ENCODE results near the gene SLC46A3. TPM values are rescaled to one million over a fixed set of nuclear protein-coding genes. Genes with fewer than 3 reads are reported as not detected.

Gene SLC46A3
- polyA plus RNA-seq, 2 of the 4 experiments (the other 2 are of a cell fraction), result 2.1 to 6.8 TPM

- CTCF ChIA-PET, result no interaction called here
- POLR2A ChIA-PET, result no interaction called here
- no peak for ATAC-seq
Measured at GRCh38 chr13:28650284-28650683, 68.5 kb downstream of the SLC46A3 start.

More at GRCh38 chr13:28650284-28650683, 68.5 kb downstream of the SLC46A3 start:
- Histone ChIP-seq H3K4me2 (no peak overlapping the region), H3K4me1 (no peaks in the 10 kb centered on the region), H3K9me3 (no peaks in the 10 kb centered on the region), H3K4me3 (no peak overlapping the region), H3K27ac (no peak overlapping the region)
- 85% methylated on average over 2 of the region's 2 CpGs for whole genome bisulfite sequencing (ENCODE audit: missing lambda C conversion rate)
- no peak for FAIRE-seq
- TF ChIP-seq NPAS2 (CRISPR knock-in tag; IDR thresholded peaks at IDR 0.05; ENCODE audit: borderline replicate concordance), result no peak
- TF ChIP-seq MAZ (IDR thresholded peaks at IDR 0.05; ENCODE audit: borderline replicate concordance, low read depth, low read length), result no peak
- no peak for TF ChIP-seq HMGXB4 (CRISPR knock-in tag; IDR thresholded peaks at IDR 0.05; ENCODE audit: borderline replicate concordance)
- no peak for TF ChIP-seq TP53 (CRISPR knock-in tag; IDR thresholded peaks at IDR 0.05)
- no peak for TF ChIP-seq RARB (CRISPR knock-in tag; IDR thresholded peaks at IDR 0.05)
- no peak for TF ChIP-seq CBX8 (IDR thresholded peaks at IDR 0.05)
- DNase-seq (ENCODE audit: low read depth in 1 of 2, low spot score in 1 of 2), result no peak

Small RNA genes lying within 50 kb of the gene (small RNA-seq; reads per million reads assigned to genes)
- gene RNU6-53P, result 0 reads per million in 6 experiments

Other genes starting within 250 kb of the SLC46A3 start
- gene FLT1, start 223.8 kb downstream of the SLC46A3 start, polyA plus RNA-seq (2011; rRNA removed), result not detected in 2 replicates
- not detected in 3 replicates for gene FLT1, start 223.8 kb downstream of the SLC46A3 start, polyA plus RNA-seq (2017; fragmentation: RNase III; extraction: RNeasy Plus Mini Kit Qiagen cat#74134 plus additional on column Dnase treatment)
- gene POMP, start 59.8 kb downstream of the SLC46A3 start, polyA plus RNA-seq (2011; rRNA removed), result 74.9 and 111 TPM in 2 replicates
- gene POMP, start 59.8 kb downstream of the SLC46A3 start, polyA plus RNA-seq (2017; fragmentation: RNase III; extraction: RNeasy Plus Mini Kit Qiagen cat#74134 plus additional on column Dnase treatment), result 99.0 to 112 TPM (median 105 TPM) in 3 replicates
- not detected in 2 replicates for gene MTUS2, start 101.4 kb upstream of the SLC46A3 start, polyA plus RNA-seq (2011; rRNA removed)
- gene MTUS2, start 101.4 kb upstream of the SLC46A3 start, polyA plus RNA-seq (2017; fragmentation: RNase III; extraction: RNeasy Plus Mini Kit Qiagen cat#74134 plus additional on column Dnase treatment), result not detected in 3 replicates